Esophagus muscularis mucosa (tissue), 3 donors: ENCODE measurements around the gene TRIP11.

Source experiments
- POLR2A ChIP-seq: fragments of 450-650 bp; IDR thresholded peaks from one replicate; pipeline ENCODE4 v1.6.1; 2017; ENCODE audit warnings: antibody characterized with exemption, moderate library complexity, mild to moderate bottlenecking, low read depth
- POLR2AphosphoS5 ChIP-seq, 2 donors: sonication (generic); formaldehyde crosslinking; IDR thresholded peaks; one replicate each; pipeline ENCODE4 v1.6.1; 2017; ENCODE audit warnings: antibody characterized with exemption in 2 of 2
- TF ChIP-seq, protein P1 (sequence below), 3 experiments: fragments of 200-600 bp in 2 of 3; fragments of 450-650 bp in 1 of 3; sonication (generic) in 2 of 3; IDR thresholded peaks; one replicate each; pipeline ENCODE4 v1.5.1; 2017 to 2019; ENCODE audit warnings: antibody characterized with exemption in 3 of 3, mild to moderate bottlenecking in 2 of 3, moderate library complexity in 1 of 3

DNA sequence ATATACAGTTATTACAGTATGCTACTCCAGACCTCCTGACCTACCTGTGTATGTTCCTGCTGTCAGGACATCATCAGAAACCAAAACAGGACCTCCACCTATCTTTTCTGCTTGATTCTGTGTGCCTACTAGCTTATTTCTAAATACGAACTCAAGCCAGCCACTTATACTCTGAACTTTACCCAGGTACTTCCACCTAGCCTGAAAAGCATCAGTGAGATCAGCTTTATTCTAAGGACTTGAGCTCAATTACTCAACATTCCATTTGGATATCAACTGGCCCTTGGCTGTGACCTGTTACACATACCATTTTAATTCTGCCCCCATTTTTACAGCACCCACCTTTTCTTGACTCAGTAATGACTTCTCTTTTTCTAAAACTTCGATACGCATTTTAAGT lies 29.2 kb downstream of the TRIP11 start:
- TF ChIP-seq, protein P1, sequence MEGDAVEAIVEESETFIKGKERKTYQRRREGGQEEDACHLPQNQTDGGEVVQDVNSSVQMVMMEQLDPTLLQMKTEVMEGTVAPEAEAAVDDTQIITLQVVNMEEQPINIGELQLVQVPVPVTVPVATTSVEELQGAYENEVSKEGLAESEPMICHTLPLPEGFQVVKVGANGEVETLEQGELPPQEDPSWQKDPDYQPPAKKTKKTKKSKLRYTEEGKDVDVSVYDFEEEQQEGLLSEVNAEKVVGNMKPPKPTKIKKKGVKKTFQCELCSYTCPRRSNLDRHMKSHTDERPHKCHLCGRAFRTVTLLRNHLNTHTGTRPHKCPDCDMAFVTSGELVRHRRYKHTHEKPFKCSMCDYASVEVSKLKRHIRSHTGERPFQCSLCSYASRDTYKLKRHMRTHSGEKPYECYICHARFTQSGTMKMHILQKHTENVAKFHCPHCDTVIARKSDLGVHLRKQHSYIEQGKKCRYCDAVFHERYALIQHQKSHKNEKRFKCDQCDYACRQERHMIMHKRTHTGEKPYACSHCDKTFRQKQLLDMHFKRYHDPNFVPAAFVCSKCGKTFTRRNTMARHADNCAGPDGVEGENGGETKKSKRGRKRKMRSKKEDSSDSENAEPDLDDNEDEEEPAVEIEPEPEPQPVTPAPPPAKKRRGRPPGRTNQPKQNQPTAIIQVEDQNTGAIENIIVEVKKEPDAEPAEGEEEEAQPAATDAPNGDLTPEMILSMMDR (IDR thresholded peaks at IDR 0.05), result no peak
- TF ChIP-seq POLR2AphosphoS5 (IDR thresholded peaks at IDR 0.05) (no peak), POLR2A (no peak)
